Pancreas (tissue), 10 donors: Measurements from ENCODE around the gene ATP13A2. TPM values are rescaled to one million over a fixed set of nuclear protein-coding genes. Genes with fewer than 3 reads are reported as not detected.

Source experiments
- ATAC-seq, 4 donors: fragments of 200-7000 bp; cut with Tn5 transposase; one replicate each; pipeline versions ENCODE4 v1.8.0 to v1.9.1; 2020; ENCODE audit warnings: mild to moderate bottlenecking in 4 of 4, moderate library complexity in 4 of 4
- DNase-seq, 6 donors: peaks; one replicate each; pipeline ENCODE4 v3.0.0-alpha.2; 2020
- FAIRE-seq: peaks from 2 replicates; lab custom pipeline; 2012; peaks lifted over from hg19 to GRCh38; lab: Jason Lieb, UNC
- H3K27ac ChIP-seq, 4 donors: fragments of 200-600 bp; sonication (generic); 1 replicate in 3 of 4; 2 replicates in 1 of 4; pipeline versions ENCODE4 v1.5.0 to v1.8.0; 2020
- H3K27me3 ChIP-seq, 4 donors: fragments of 200-600 bp; one replicate each; pipeline ENCODE4 v1.8.0; 2021
- H3K36me3 ChIP-seq, 3 donors: fragments of 200-600 bp; sonication (generic) in 1 of 3; one replicate each; pipeline versions ENCODE4 v1.5.0 to v1.8.0; 2020 to 2021
- H3K4me1 ChIP-seq, 3 donors: fragments of 200-600 bp; one replicate each; pipeline ENCODE4 v1.8.0; 2021
- H3K4me3 ChIP-seq, 4 donors: fragments of 200-600 bp; sonication (generic) in 2 of 4; one replicate each; pipeline versions ENCODE4 v1.5.0 to v1.8.0; 2020 to 2021
- H3K9me3 ChIP-seq, 4 donors: fragments of 200-600 bp; one replicate each; pipeline ENCODE4 v1.8.0; 2021
- CTCF ChIP-seq, 4 donors: fragments of 200-600 bp; sonication (generic) in 3 of 4; IDR thresholded peaks; one replicate each; pipeline versions ENCODE4 v1.5.0 to v1.8.0; 2021; ENCODE audit warnings: antibody characterized with exemption in 4 of 4
- WGBS, 2 donors: extraction: QIAGEN DNeasy Blood & Tissue Kit; methylation state at CpG; one replicate each; pipeline ENCODE4 v1.1.7; 2013; 5-methylcytosine and 5-hydroxymethylcytosine counted together
- intact Hi-C, 3 donors: fragments of 100-400 bp; cut with DNase I; formaldehyde crosslinking; loops; one replicate each; pipeline versions ENCODE4 v1.11.1 to v1.14.2; 2022
- polyA plus RNA-seq, 2 donors: library from polyadenylated mRNA; stranded (reverse); fragments of 200-250 nt; gene quantifications; one replicate each; pipeline ENCODE4 v1.2.3, GENCODE V29; 2013
- total RNA-seq, 6 donors: library from RNA; stranded (reverse); fragmentation: NEBNext Ultra II Directional in 4 of 6; extraction: Animal tissue kit (Norgen Biotek cat#: 25700) in 4 of 6; gene quantifications; one replicate each; pipeline versions ENCODE4 v1.2.1 to v1.2.4, GENCODE V29; 2021 to 2023
- donor health status: healthy with polysubstance abuse.
- donor health status: DM: no; HTN: no; CAD: no; lungs with moderate emphysema.
- donor health status: DM: no; HTN: no; CAD: no.
- donor health status: control.
- donor health status: control.
- donor health status: Bipolar disorder and iron deficiency.
- donor health status: DM: yes; HTN: yes; CAD: no.
- donor health status: DM: no; HTN: no; CAD: no.
- donor health status: DM: no; HTN: no; CAD: no.
- donor health status: DM: yes; HTN: yes; CAD: no.

ATP13A2 gene
- total and polyA plus RNA-seq, 8 donors = 33.2 to 64.1 (median 47.8) TPM

- FAIRE-seq (no peak), DNase-seq (no peak), ATAC-seq (no peak)
- Histone ChIP-seq H3K4me1 (no peaks in the 10 kb centered on the region), H3K9me3 (no peaks in the 10 kb centered on the region), H3K27ac (no peak overlapping the region), H3K36me3 (peaks cover 0 to 37% (median 3%) of the 10 kb centered on the region in 3 donors), H3K4me3 (no peak overlapping the region), H3K27me3 (no peaks in the 10 kb centered on the region)
- intact Hi-C loops = no loop called here
- WGBS, 2 donors = 90 to 94% methylated on average over 16 to 19 of the region's 19 CpGs
- no peak for TF ChIP-seq CTCF (IDR thresholded peaks at IDR 0.05)
Measured at GRCh38 chr1:17001760-17002523, 9.8 kb downstream of the ATP13A2 start.

GRCh38 chr1:16999863-17000262 lies 11.9 kb downstream of the ATP13A2 start:
- Histone ChIP-seq H3K27ac (no peak overlapping the region), H3K4me3 (no peak overlapping the region), H3K4me1 (no peaks in the 10 kb centered on the region), H3K36me3 (peaks cover 0 to 37% (median 0%) of the 10 kb centered on the region in 3 donors), H3K27me3 (no peaks in the 10 kb centered on the region), H3K9me3 (no peaks in the 10 kb centered on the region)
- TF ChIP-seq CTCF (IDR thresholded peaks at IDR 0.05) = no peak
- DNase-seq (no peak), ATAC-seq (no peak), FAIRE-seq (no peak)
- 89 to 94% methylated on average over 6 to 8 of the region's 8 CpGs for WGBS, 2 donors
- intact Hi-C loops = no loop called here

GRCh38 chr1:16998589-16998988 lies 13.1 kb downstream of the ATP13A2 start:
- 83% methylated on average over 10 of the region's 10 CpGs for WGBS, 2 donors
- no peak for DNase-seq

GRCh38 chr1:16996845-16997244 lies 14.9 kb downstream of the ATP13A2 start:
- ATAC-seq (no peak), DNase-seq (no peak), FAIRE-seq (no peak)
- intact Hi-C loops = no loop called here
- H3K4me1 ChIP-seq = no peaks in the 10 kb centered on the region
- no peaks in the 10 kb centered on the region for H3K9me3 ChIP-seq
- no peak overlapping the region for H3K4me3 ChIP-seq
- H3K27me3 ChIP-seq = no peaks in the 10 kb centered on the region
- 94 to 96% methylated on average over 14 of the region's 14 CpGs for WGBS, 2 donors
- H3K36me3 ChIP-seq = peaks cover 0 to 13% (median 0%) of the 10 kb centered on the region in 3 donors
- no peak overlapping the region for H3K27ac ChIP-seq
- TF ChIP-seq CTCF (IDR thresholded peaks at IDR 0.05) = no peak

More at GRCh38 chr1:16998589-16998988, 13.1 kb downstream of the ATP13A2 start:
- H3K4me3 ChIP-seq = no peak overlapping the region
- H3K9me3 ChIP-seq = no peaks in the 10 kb centered on the region
- peaks cover 0 to 25% (median 0%) of the 10 kb centered on the region in 3 donors for H3K36me3 ChIP-seq
- no peak for FAIRE-seq
- TF ChIP-seq CTCF (IDR thresholded peaks at IDR 0.05) = no peak
- no peaks in the 10 kb centered on the region for H3K4me1 ChIP-seq
- ATAC-seq = no peak
- intact Hi-C loops = no loop called here
- H3K27ac ChIP-seq = no peak overlapping the region
- no peaks in the 10 kb centered on the region for H3K27me3 ChIP-seq

GRCh38 chr1:16993521-16994038 lies 18.1 kb downstream of the ATP13A2 start:
- WGBS, 2 donors = 93 to 96% methylated on average over 15 of the region's 15 CpGs
- Histone ChIP-seq H3K27ac (no peak overlapping the region), H3K4me1 (no peaks in the 10 kb centered on the region), H3K36me3 (peaks cover 0 to 16% (median 0%) of the 10 kb centered on the region in 3 donors), H3K4me3 (no peak overlapping the region), H3K27me3 (no peaks in the 10 kb centered on the region), H3K9me3 (no peaks in the 10 kb centered on the region)
- DNase-seq = peak in 2 of 6 donors; percentile 25 to 50
- no peak for ATAC-seq
- FAIRE-seq = no peak
- intact Hi-C loops = no loop called here
- no peak for TF ChIP-seq CTCF (IDR thresholded peaks at IDR 0.05)
